DLD1 (cell line): ENCODE measurements around the gene SCAANT1.

Experiments used
- in situ Hi-C: cut with HindIII; loops from 2 replicates; pipeline ENCODE4 v1.10.0; 2017; ENCODE audit warnings: low sequenced_read_pairs

The SCAANT1 gene

GRCh38 chr3:63934041-63934866 is 22.1 kb upstream of the SCAANT1 start:
- in situ Hi-C loops = no loop called here

GRCh38 chr3:63933459-63933858 is 21.3 kb upstream of the SCAANT1 start:
- in situ Hi-C loops = no loop called here

DNA sequence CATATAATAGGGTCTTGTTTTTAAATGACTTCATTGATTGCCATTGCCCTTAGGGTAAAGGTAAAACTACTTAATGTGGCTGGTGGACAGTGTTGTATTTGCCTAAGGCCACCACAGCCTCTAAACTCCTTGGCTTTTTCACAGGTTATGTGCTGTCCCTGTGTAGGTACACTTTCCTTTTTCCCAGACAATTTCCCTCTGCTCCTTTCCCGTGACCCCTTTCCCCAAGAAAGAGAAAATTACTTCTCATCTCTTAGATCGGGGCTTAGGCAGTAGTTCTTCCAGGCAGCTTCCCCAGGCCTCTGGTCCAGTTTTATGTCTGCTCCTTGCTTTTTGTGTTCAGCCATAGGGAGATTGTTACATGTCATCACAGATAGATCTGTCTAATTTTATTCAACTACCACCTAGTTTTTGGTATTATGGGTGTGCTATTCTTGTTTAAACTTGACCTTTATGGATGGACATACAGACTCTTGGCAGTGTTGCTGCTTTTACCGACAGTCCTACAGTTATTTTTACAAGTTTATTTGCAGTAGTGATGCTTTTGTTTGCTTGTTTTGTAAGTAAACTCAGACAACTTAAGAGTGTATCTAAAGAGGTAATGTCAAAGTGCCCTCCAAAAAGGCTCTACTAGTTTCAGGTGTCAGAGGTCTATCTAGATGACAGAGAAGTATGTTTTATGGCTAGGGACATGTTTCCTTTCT is 20.5 kb upstream of the SCAANT1 start:
- in situ Hi-C loops = no loop called here

- in situ Hi-C loops = no loop called here
Measured at GRCh38 chr3:63931290-63931689, 19.1 kb upstream of the SCAANT1 start.

- in situ Hi-C loops = no loop called here
Measured at GRCh38 chr3:63927422-63928280, 15.5 kb upstream of the SCAANT1 start.

DNA sequence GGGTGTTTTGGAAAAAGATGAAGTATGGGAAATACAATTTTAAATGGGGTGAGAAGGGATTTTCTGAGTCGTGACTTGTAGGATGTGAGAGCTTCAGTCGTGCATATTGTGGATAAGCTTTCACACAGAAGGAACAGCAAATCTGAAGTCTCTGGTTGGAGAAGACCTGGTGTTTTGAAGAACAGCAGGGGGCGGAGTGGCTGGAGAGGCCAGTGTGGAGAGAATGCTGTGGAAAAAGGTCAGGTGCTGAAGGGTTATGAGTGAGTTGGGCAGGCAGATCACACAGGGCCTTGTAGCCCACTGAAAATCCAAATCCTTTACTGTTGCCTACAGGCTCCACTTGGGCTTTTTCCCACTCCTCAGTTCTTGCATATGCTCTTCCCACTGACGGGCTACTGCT is 14.1 kb upstream of the SCAANT1 start:
- in situ Hi-C loops = no loop called here

DNA sequence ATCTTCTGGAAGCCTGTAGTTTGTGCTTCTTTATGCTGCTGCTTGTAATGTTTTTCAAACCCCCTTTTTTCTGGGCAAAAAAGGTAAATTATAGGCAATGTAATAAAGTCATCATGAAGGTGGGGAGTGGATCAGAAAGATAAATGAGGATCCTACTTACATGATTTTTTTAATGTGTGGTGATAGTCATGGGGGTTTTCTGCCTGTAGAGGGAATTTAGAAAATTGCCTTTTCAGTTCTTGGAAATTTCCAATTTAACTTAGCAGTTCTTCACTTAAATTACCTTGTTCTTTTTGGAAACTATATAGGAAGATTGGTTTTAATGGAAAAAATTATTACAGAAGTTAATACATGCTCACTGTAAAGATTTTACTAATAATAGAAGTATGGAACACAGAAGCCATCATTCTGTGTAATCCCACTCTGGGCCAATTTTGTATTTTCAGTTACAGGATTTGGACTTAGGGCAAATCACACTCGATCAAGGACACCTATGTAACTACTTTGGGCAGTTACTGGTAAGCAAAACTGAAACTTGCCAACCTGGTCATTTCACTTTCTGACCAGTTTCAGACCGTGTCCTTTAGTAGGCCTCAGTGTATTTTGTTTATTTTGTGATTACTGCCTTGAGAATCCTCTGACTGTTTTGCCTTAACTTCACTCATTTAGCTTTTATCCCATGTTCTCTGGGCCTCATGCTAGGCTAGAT is 10.5 kb upstream of the SCAANT1 start:
- in situ Hi-C loops = no loop called here

GRCh38 chr3:63921741-63922482 is 9.7 kb upstream of the SCAANT1 start:
- in situ Hi-C loops = no loop called here

GRCh38 chr3:63920001-63920400 is 7.8 kb upstream of the SCAANT1 start:
- in situ Hi-C loops = no loop called here

DNA sequence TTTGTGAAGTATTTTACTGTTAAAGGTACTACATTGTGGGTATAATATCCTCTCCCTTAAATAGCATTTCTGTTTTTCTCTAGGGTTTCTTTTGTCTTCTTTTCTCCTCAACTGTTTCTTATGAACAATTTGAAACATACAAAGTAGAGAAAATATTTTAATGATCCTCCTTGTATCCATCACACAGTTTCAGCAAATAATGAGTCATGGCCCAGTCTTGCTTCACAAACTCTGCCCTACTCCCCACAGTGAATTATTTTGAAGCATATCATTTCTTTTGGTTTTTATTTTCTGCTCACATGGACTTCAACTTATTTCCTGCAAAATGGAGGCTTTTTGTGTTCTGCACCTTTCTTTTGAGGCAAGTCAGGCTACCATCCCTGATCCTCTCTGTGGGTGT is 6.1 kb upstream of the SCAANT1 start:
- in situ Hi-C loops = no loop called here

DNA sequence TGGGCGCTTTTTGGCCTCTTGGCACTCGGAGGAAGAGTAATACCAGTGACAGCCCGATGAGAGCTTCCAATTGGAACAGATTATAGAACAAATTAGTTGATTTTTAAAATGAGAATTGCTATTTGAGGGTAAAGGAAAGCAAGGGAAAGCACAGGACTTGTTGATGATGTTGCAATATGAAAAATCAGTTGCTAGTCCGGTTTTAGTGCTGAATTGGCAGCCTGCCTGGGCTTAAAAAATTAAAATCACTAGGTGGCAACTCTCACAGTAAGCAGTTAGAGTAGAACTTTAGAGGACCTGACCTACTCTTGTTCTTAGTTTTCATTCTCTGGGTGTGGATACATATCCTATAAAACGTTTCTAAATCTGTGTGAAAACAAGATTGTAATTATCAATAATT is 2.1 kb upstream of the SCAANT1 start:
- in situ Hi-C loops = no loop called here

- in situ Hi-C loops = no loop called here
Measured at GRCh38 chr3:63912768-63913588, 795 bp upstream of the SCAANT1 start.

DNA sequence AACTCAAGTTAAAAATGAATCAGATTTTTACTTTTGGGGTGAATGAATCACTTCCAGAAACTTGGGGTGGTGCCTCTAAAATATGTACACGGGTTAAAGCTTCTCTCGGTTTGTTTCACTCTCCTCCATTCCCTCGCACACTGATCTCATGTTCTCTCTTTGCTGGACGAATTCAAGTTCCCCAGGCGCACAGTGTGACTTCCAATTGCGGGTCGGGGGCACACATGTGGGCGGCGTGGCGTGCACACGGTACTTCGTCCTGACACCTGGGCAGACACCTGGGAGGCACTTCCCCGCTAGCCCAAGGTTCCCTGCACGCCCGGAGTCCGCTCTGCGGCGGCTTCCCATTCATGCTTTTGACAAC is 692 bp downstream of the SCAANT1 start:
- in situ Hi-C loops = no loop called here

GRCh38 chr3:63910891-63911290 is 1.3 kb downstream of the SCAANT1 start:
- in situ Hi-C loops = no loop called here

DNA sequence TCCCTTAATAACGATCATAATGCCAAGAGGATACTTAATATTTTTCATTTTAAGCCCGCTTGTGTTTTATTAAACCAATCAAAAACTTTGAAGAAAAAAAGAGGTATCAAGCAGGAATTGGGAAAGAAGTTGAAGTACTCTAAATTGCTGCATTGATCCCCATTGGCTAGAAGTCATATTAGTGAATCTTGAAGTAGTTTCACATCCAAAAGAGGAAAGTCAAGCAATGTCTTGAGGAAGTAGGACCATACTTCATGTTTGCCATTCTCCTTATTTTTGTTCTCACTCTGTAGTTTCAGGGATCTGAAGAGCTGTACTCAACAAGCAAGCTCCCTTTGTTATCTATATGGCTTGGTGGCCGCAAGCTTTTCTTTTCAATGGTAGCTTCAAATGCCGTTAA is 2.2 kb downstream of the SCAANT1 start:
- in situ Hi-C loops = no loop called here

- in situ Hi-C loops = no loop called here
Measured at GRCh38 chr3:63909431-63909830, 2.8 kb downstream of the SCAANT1 start.

DNA sequence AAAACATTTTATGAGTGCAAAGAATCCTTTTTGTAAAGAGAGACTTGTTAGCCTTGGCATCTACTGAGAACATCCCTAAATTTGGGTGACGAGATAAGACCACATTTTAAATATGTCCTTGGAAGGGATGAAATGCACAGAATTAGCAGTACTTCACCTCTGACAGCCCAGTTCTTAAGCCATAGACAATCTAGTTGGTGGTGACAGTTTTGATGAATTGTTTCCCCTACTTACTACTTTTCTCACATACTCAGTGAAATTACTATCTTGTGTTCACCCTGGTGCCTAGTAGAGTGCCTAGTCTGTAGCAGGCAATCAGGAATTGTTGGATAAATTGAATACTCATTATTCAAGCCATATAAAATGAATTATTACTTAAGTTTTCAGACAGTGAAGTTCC is 3.4 kb downstream of the SCAANT1 start:
- in situ Hi-C loops = no loop called here

- in situ Hi-C loops = no loop called here
Measured at GRCh38 chr3:63908081-63908736, 4.0 kb downstream of the SCAANT1 start.
